ENCODE data around the gene ZNF611. TPM values are rescaled to one million over a fixed set of nuclear protein-coding genes. Genes with fewer than 3 reads are reported as not detected.
"Not testable (repeated sequence)": the region's sequence is repeated elsewhere in the genome, so short reads cannot be mapped to it uniquely, and the experiment has no call there.

The ZNF611 gene
- total RNA-seq, 8 experiments from 2014 or later: 8.5 to 23.5 (median 10.1) TPM

DNA sequence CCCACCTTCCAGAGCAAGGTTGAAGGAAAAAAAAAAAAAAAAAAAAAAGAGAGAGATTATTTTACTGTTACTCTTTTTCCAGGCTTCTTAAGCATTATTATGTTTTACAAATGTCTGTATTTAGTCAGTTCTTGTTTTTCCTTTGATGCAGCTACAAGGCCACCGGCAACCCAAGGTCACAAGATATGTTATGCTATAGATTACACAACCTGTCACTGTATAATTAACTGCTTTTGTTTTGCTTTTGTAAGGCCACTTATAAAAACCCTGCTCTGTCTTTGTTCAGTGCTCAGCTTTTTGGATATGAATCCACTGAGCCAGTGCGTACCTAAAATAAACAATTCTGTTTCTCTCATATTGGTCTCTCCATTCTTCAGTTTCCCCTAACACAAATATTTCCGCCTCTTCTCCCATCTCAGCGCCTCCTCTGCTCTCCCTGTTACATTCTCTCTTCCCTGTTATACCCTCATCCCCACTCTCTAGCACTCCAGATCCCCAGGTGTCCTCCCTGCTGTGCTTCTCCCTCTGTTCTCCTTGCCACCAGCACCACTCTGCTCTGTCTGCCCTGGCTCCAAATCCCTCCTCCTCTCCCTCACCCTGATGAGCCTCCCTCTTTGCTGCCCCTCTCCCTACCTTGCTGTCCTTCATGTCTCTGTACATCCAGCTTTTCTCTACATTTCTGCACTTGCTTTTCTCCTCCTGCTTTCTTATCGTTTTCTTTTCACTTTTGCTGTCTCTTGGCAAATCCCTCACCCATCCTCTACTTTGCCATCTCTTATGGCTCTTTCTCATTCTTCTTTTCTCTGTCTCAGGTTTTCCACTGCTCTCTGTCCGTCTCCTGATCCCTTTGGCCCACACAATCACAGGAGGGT is 45.7 kb downstream of the ZNF611 start:
- ATAC-seq (replicated peaks in 6 of 8); in situ Hi-C loops (cut with MboI; ENCODE audit: low pct_unique_long_range_greater_than_20kb in 2 of 9, low sequenced_read_pairs in 9 of 9, unreplicated experiment in 9 of 9): not testable (repeated sequence)
- 0 to 41% (median 27%) methylated on average over 1 to 6 of the region's 6 CpGs for WGBS, 10 experiments
- peak overlapping the region; percentile 51 to 91 for H3K27ac ChIP-seq
- peaks cover 4 to 19% of the 10 kb centered on the region in 2 donors for H3K4me1 ChIP-seq (replicated peaks in 1 of 2)
- peak overlapping the region; percentile 26 to 84 (median 67) for H3K4me3 ChIP-seq

DNA sequence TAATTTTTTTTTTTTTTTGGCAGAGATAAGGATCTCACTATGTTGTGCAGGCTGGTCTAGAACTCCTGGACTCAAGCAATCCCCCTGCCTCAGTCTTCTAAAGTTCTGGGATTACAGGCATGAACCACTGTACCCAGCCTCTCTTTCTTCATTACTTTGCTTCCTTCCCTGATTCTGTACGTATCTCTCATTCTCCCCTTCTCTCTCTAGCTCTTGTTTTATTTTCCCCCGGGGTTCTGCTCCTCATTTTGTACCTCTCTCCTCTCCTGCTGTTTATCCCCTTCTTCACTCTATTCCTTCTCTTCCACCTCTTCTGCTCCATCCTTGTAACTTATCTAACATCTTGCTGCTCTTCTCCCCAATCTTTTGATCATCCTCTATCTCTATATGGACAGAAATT is 46.5 kb downstream of the ZNF611 start:
- H3K4me3 ChIP-seq: peak overlapping the region; percentile 26 to 84 (median 67)
- 71 to 94% (median 87%) methylated on average over 1 to 2 of the region's 2 CpGs; no CpG with 5 or more reads in 1 of the 10 experiments for WGBS, 10 experiments
- H3K27ac ChIP-seq: peak overlapping the region in 1 of 2 donors; percentile 91
- no peak for ATAC-seq (replicated peaks in 6 of 8)
- H3K4me1 ChIP-seq (replicated peaks in 1 of 2): peaks cover 4 to 19% of the 10 kb centered on the region in 2 donors
- in situ Hi-C loops (cut with MboI; ENCODE audit: low pct_unique_long_range_greater_than_20kb in 2 of 9, low sequenced_read_pairs in 9 of 9, unreplicated experiment in 9 of 9): no loop called here

DNA sequence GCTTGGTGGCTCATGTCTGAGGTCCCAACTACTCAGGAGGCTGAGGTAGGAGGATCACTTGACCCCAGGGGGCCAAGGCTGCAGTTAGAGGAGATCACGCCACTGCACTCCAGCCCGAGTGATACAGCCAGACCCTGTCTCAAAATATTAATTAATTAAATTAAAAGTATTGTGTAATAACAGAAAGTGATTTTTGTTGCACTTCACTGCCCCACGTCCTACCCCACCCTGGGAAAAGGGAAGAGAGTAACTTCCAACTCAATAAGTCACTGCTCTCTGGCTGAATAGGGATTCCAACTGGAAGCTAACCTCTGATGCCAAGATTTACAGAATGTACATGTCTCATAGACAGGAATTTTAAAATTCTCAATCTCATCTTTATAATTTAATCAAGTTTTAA is 47.2 kb downstream of the ZNF611 start:
- ATAC-seq (replicated peaks in 6 of 8): no peak
- Histone ChIP-seq H3K4me1 (replicated peaks in 1 of 2) (peaks cover 4 to 19% of the 10 kb centered on the region in 2 donors), H3K27ac (no peak overlapping the region), H3K4me3 (no peak overlapping the region)
- WGBS, 10 experiments: 81 to 100% (median 100%) methylated on average over 1 to 3 of the region's 3 CpGs; no CpG with 5 or more reads in 6 of the 10 experiments
- in situ Hi-C loops (cut with MboI; ENCODE audit: low pct_unique_long_range_greater_than_20kb in 2 of 9, low sequenced_read_pairs in 9 of 9, unreplicated experiment in 9 of 9): no loop called here

DNA sequence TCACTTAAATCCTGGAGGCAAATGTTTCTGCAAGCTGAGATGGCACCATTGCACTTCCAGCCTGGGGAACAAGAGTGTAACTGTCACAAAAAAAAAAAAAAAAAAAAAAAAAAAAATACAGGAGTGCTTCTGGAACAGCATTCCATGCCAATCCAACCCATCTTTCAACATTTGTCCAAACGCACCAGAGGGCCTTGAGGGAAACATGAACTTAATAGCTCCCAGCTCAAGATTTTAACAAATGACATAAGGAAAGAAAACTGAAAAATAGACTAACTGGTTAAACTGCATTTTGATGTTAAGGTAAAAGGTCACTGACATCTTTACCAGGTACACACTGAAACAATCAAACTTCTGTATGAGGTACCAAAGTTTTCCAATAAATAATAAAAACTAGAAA is 49.0 kb downstream of the ZNF611 start:
- Histone ChIP-seq H3K4me1 (replicated peaks in 1 of 2) (peaks cover 4 to 10% of the 10 kb centered on the region in 2 donors), H3K27ac (no peak overlapping the region), H3K4me3 (no peak overlapping the region)
- in situ Hi-C loops (cut with MboI; ENCODE audit: low pct_unique_long_range_greater_than_20kb in 2 of 9, low sequenced_read_pairs in 9 of 9, unreplicated experiment in 9 of 9): no loop called here
- 22 to 100% (median 84%) methylated on average over 1 of the region's 1 CpG; no CpG with 5 or more reads in 2 of the 10 experiments for WGBS, 10 experiments
- no peak for ATAC-seq (replicated peaks in 6 of 8)

DNA sequence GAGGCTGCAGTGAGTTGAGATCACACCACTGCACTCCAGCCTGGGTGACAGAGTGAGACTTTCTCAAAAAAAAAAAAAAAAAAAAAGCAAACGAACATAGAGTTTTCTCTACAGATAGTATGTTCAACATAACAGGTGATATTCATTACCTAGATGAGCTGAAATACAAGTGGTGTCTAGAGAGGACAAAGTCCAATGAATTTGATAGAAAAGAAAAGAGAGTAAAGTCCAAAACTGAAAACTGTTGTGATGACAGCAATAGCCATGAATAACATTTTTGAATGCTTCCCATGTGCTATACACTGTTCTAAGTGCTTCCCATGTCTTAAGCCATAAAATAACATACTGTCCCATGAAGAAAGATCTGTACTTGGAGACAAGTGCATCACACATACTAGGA is 53.6 kb downstream of the ZNF611 start:
- H3K27ac ChIP-seq; in situ Hi-C loops (cut with MboI; ENCODE audit: low pct_unique_long_range_greater_than_20kb in 2 of 9, low sequenced_read_pairs in 9 of 9, unreplicated experiment in 9 of 9); H3K4me1 ChIP-seq (replicated peaks in 1 of 2); H3K4me3 ChIP-seq; ATAC-seq (replicated peaks in 6 of 8): not testable (repeated sequence)
- 17 to 100% (median 66%) methylated on average over 1 of the region's 1 CpG; no CpG with 5 or more reads in 4 of the 10 experiments for WGBS, 10 experiments

DNA sequence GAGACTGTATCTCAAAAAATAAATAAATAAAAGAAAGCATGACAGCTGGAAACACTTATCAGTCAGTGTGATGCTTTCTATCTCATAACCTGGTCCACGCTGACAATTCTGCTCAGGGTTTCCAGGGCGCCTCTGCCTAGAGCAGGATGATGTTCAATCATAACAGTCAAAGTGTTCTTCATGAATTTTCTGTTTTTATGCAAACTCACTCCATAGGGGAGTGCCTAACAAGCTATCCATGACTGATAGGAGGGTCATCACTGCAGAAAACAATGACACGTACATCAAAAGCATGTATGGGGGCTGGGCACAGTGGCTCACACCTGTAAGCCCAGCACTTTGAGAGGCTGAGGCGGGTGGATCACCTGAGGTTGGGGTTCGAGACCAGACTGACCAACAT is 55.2 kb downstream of the ZNF611 start:
- in situ Hi-C loops (cut with MboI; ENCODE audit: low pct_unique_long_range_greater_than_20kb in 2 of 9, low sequenced_read_pairs in 9 of 9, unreplicated experiment in 9 of 9): no loop called here
- no peak overlapping the region for H3K27ac ChIP-seq
- peak in 1 of 8 experiments; percentile 37 for ATAC-seq (replicated peaks in 6 of 8)
- no peak overlapping the region for H3K4me3 ChIP-seq
- H3K4me1 ChIP-seq (replicated peaks in 1 of 2): no peaks in the 10 kb centered on the region
- 40 to 100% (median 92%) methylated on average over 1 to 5 of the region's 5 CpGs; no CpG with 5 or more reads in 3 of the 10 experiments for WGBS, 10 experiments

DNA sequence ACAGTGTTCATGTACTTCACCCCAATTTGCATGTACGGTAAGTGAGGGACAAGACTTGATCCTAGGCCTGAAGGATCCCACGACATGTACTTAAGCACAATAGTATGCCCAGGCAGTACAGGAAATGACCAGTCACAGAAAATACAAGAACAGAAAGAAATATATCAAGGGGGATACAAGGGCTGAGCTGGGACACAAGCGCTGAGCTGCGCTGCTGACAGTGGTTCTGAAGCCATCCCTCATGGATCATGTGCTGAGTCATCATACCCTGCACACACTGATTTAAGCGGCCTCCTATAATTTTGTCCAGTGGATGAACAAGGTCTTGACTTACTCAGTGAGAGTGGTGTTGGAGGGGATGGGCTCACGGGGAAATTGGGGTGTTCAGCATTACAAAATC is 59.6 kb downstream of the ZNF611 start:
- H3K4me1 ChIP-seq (replicated peaks in 1 of 2); in situ Hi-C loops (cut with MboI; ENCODE audit: low pct_unique_long_range_greater_than_20kb in 2 of 9, low sequenced_read_pairs in 9 of 9, unreplicated experiment in 9 of 9); H3K4me3 ChIP-seq; H3K27ac ChIP-seq: not testable (repeated sequence)
- WGBS, 10 experiments: 86 to 100% (median 100%) methylated on average over 1 to 6 of the region's 6 CpGs; no CpG with 5 or more reads in 2 of the 10 experiments
- ATAC-seq (replicated peaks in 6 of 8): peak in 5 of 8 experiments; percentile 69 to 87 (median 84)

DNA sequence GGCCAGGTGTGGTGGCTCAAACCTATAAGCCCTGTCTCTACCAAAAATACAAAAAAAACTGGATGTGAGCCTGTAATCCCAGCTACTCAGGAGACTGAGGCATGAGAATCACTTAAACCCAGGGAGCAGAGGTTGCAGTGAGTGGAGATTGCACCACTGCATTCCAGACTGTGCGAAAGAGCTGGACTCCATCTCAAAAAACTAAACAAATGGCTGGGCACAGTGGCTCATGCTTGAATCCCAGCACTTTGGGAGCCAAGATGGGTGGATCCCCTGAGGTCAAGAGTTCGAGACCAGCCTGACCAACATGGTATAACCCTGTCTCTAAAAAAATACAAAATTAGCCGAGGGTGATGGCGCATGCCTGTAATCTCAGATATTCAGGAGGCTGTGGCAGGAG is 61.8 kb downstream of the ZNF611 start:
- WGBS, 10 experiments: 73 to 100% (median 95%) methylated on average over 1 to 4 of the region's 4 CpGs; no CpG with 5 or more reads in 4 of the 10 experiments
- Histone ChIP-seq H3K4me3 (no peak overlapping the region), H3K4me1 (replicated peaks in 1 of 2) (no peaks in the 10 kb centered on the region), H3K27ac (no peak overlapping the region)
- no peak for ATAC-seq (replicated peaks in 6 of 8)
- in situ Hi-C loops (cut with MboI; ENCODE audit: low pct_unique_long_range_greater_than_20kb in 2 of 9, low sequenced_read_pairs in 9 of 9, unreplicated experiment in 9 of 9): no loop called here

DNA sequence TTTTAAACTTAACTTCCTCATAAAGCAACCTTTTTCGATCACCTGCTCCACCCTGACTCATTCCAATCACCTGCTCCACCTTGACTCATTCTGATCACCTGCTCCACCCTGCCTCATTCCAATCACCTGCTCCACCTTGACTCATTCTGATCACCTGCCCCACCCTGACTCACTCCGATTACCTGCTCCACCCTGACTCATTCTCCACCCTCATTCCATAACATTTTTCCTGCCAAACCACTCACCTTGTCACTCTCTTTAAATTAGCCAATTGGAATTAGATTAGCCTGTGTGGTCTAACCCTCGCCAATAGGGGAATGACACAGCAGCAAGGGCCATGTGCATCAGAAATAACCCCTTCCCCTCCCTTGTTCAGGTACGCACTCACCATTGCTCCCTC is 64.8 kb downstream of the ZNF611 start:
- WGBS, 10 experiments: 65 to 100% (median 96%) methylated on average over 1 to 4 of the region's 4 CpGs; no CpG with 5 or more reads in 2 of the 10 experiments
- no peak overlapping the region for H3K27ac ChIP-seq
- no peak overlapping the region for H3K4me3 ChIP-seq
- in situ Hi-C loops (cut with MboI; ENCODE audit: low pct_unique_long_range_greater_than_20kb in 2 of 9, low sequenced_read_pairs in 9 of 9, unreplicated experiment in 9 of 9): no loop called here
- ATAC-seq (replicated peaks in 6 of 8): no peak
- H3K4me1 ChIP-seq (replicated peaks in 1 of 2): no peaks in the 10 kb centered on the region

DNA sequence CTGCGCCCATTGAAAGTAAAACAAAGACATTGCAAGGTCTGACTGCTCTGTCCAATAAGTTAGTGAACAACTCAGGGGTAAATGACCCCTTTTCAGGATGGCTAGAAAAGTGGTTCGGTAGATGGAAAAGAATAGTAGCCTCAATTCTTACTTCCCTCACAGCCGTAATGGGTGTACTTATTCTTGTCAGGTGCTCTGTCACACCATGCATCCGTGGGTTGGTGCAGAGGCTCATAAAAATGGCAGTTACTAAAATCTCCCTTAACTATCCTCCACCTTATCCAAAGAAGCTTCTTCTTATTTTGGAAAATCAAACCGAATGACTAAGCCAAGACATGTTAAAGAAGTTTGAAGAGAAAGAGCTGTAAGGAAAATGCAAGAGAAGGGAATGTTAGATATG is 65.3 kb downstream of the ZNF611 start:
- no peak for ATAC-seq (replicated peaks in 6 of 8)
- H3K27ac ChIP-seq: no peak overlapping the region
- H3K4me3 ChIP-seq: no peak overlapping the region
- no peaks in the 10 kb centered on the region for H3K4me1 ChIP-seq (replicated peaks in 1 of 2)
- in situ Hi-C loops (cut with MboI; ENCODE audit: low pct_unique_long_range_greater_than_20kb in 2 of 9, low sequenced_read_pairs in 9 of 9, unreplicated experiment in 9 of 9): no loop called here
- WGBS, 10 experiments: 73 to 100% (median 88%) methylated on average over 1 to 5 of the region's 5 CpGs; no CpG with 5 or more reads in 1 of the 10 experiments

DNA sequence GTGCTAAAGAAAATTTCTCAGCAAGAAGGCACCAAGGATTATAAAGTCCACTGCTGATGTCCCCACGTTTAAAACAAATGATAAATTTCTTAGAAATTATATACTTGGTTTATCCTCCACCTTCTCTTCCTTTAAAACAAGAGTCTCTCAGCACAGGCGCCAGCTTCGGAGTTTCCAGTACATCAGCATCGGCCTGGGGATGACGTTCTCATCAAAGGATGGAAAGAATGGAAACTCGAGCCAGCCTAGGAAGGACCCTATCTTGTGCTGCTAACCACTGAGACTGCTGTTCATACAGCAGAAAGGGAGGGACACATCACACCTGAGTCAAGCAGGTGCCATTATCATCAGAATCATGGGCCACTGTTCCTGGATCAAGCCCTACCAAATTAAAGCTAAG is 66.9 kb downstream of the ZNF611 start:
- no peak overlapping the region for H3K27ac ChIP-seq
- 57 to 95% (median 82%) methylated on average over 1 to 6 of the region's 6 CpGs for WGBS, 10 experiments

DNA sequence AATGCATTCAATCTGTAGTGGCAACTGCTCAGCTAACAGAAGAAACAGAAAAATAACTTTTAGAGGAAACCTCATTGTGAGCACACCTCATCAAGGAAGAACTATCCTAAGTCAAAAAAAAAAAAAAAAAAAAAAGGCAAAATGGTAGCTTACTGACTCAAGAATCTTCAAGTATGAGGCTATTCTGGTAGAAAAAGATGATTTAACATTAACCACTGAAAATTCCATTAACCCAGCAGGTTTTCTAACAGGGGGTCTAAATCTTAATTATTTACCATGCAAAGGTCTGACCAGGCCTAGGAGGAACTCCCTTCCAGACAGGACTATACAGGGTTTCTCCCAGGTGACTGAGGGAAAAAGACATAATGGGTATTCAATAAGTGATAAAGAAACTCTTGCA is 68.3 kb downstream of the ZNF611 start:
- H3K4me3 ChIP-seq: no peak overlapping the region
- ATAC-seq (replicated peaks in 6 of 8): no peak
- in situ Hi-C loops (cut with MboI; ENCODE audit: low pct_unique_long_range_greater_than_20kb in 2 of 9, low sequenced_read_pairs in 9 of 9, unreplicated experiment in 9 of 9): no loop called here
- H3K4me1 ChIP-seq (replicated peaks in 1 of 2): no peaks in the 10 kb centered on the region
- H3K27ac ChIP-seq: no peak overlapping the region

More for the DNA sequence above, 66.9 kb downstream of the ZNF611 start:
- Histone ChIP-seq H3K4me1 (replicated peaks in 1 of 2) (no peaks in the 10 kb centered on the region), H3K4me3 (no peak overlapping the region)
- ATAC-seq (replicated peaks in 6 of 8): no peak
- in situ Hi-C loops (cut with MboI; ENCODE audit: low pct_unique_long_range_greater_than_20kb in 2 of 9, low sequenced_read_pairs in 9 of 9, unreplicated experiment in 9 of 9): no loop called here

DNA sequence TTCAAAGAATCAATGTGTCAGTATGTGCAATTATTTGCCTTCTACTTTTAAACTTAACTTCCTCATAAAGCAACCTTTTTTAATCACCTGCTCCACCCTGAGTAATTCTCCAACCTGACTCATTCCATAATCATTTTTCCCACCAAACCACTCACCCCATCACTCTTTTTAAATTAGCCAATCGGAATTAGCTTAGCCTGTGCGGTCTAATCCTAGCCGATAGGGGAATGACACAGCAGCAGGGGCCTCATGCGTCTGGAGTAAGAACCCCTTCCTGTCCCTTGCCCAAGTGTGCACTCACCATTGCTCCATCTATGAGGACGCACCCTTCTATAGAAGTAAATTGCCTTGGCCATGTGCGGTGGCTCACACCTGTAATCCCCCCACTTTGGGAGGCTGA is 69.3 kb downstream of the ZNF611 start:
- 25 to 100% (median 88%) methylated on average over 1 to 6 of the region's 6 CpGs; no CpG with 5 or more reads in 2 of the 10 experiments for WGBS, 10 experiments
- in situ Hi-C loops (cut with MboI; ENCODE audit: low pct_unique_long_range_greater_than_20kb in 2 of 9, low sequenced_read_pairs in 9 of 9, unreplicated experiment in 9 of 9): no loop called here
- Histone ChIP-seq H3K4me3 (no peak overlapping the region), H3K4me1 (replicated peaks in 1 of 2) (no peaks in the 10 kb centered on the region), H3K27ac (no peak overlapping the region)
- peak in 2 of 8 experiments; percentile 27 to 28 for ATAC-seq (replicated peaks in 6 of 8)

Measured in motor neuron (in vitro differentiated cells).